HEK293 (cell line): ENCODE results near the gene TRMT1.

Experiments
- CTCF ChIA-PET: fragments of 350-600 bp; formaldehyde crosslinking; extraction: SDS; loops from one replicate; lab custom pipeline; 2021; ENCODE audit warnings: antibody characterized with exemption; lab: Yijun Ruan, JAX
- POLR2A ChIA-PET: fragments of 300-600 bp; formaldehyde crosslinking; extraction: SDS; loops from one replicate; lab custom pipeline; 2020; ENCODE audit warnings: antibody characterized with exemption, inconsistent platforms; lab: Yijun Ruan, JAX
- H3K27ac ChIP-seq: fragments of 200-500 bp; sonication (Bioruptor generic); 2 replicates; pipeline ENCODE4 v1.5.1; 2014; ENCODE audit warnings: low read depth, low read length, control low read depth, inconsistent platforms; ENCODE audit errors: extremely low read depth
- H3K36me3 ChIP-seq, 2 experiments: fragments of 200-500 bp in 1 of 2; sonication (Bioruptor generic) in 1 of 2; 1 replicate in 1 of 2; 2 replicates in 1 of 2; pipeline ENCODE4 v1.5.1; 2014 to 2017; ENCODE audit warnings: inconsistent platforms in 2 of 2, low read length in 2 of 2; ENCODE audit not compliant: control insufficient read depth in 2 of 2, insufficient read depth in 1 of 2
- H3K4me1 ChIP-seq: fragments of 200-500 bp; sonication (Bioruptor generic); 2 replicates; pipeline ENCODE4 v1.5.1; 2014; ENCODE audit warnings: mild to moderate bottlenecking, low read length, inconsistent platforms; ENCODE audit not compliant: control insufficient read depth, insufficient read depth
- H3K4me3 ChIP-seq: 2 replicates; pipeline ENCODE4 v1.5.1; 2011; ENCODE audit warnings: low read depth, mild to moderate bottlenecking, control low read depth, low read length, moderate library complexity
- H3K9me3 ChIP-seq: fragments of 200-500 bp; sonication (Bioruptor generic); 2 replicates; pipeline ENCODE4 v1.5.1; 2014; ENCODE audit warnings: low read depth, low read length, inconsistent platforms; ENCODE audit not compliant: control insufficient read depth, insufficient read depth
- GLIS2 ChIP-seq: fragments of 450-650 bp; formaldehyde crosslinking; IDR thresholded peaks from 2 replicates; pipeline ENCODE4 v1.5.1; 2016; ENCODE audit warnings: missing biosample characterization, missing genetic modification characterization
- MEIS1 ChIP-seq: sonication (generic); formaldehyde crosslinking; IDR thresholded peaks from 2 replicates; pipeline ENCODE4 v1.8.1; 2022; ENCODE audit warnings: missing genetic modification reagents, mild to moderate bottlenecking, borderline replicate concordance
- PBX3 ChIP-seq: sonication (generic); formaldehyde crosslinking; IDR thresholded peaks from 2 replicates; pipeline ENCODE4 v1.8.1; 2022; ENCODE audit warnings: mild to moderate bottlenecking, moderate library complexity, missing genetic modification reagents
- SETDB1 ChIP-seq: IDR thresholded peaks from one replicate; pipeline ENCODE4 v1.6.1; 2017; ENCODE audit warnings: mild to moderate bottlenecking, low read length, moderate library complexity, mixed read lengths; ENCODE audit not compliant: insufficient read length
- SP2 ChIP-seq: fragments of 450-650 bp; formaldehyde crosslinking; IDR thresholded peaks from 2 replicates; pipeline ENCODE4 v1.5.1; 2016; ENCODE audit warnings: missing biosample characterization, missing genetic modification characterization
- SP3 ChIP-seq: fragments of 450-650 bp; formaldehyde crosslinking; IDR thresholded peaks from 2 replicates; pipeline ENCODE4 v1.5.1; 2016; ENCODE audit warnings: missing biosample characterization, missing genetic modification characterization
- ZIC2 ChIP-seq: fragments of 450-650 bp; formaldehyde crosslinking; IDR thresholded peaks from 2 replicates; pipeline ENCODE4 v1.5.1; 2016; ENCODE audit warnings: missing biosample characterization, missing genetic modification characterization
- ZNF175 ChIP-seq: fragments of 450-650 bp; formaldehyde crosslinking; IDR thresholded peaks from 2 replicates; pipeline ENCODE4 v1.5.1; 2016; ENCODE audit warnings: missing biosample characterization, missing genetic modification characterization
- ZNF211 ChIP-seq: fragments of 450-650 bp; formaldehyde crosslinking; IDR thresholded peaks from 2 replicates; pipeline ENCODE4 v1.5.1; 2016; ENCODE audit warnings: low read depth, missing biosample characterization, missing genetic modification characterization
- ZNF221 ChIP-seq: fragments of 450-650 bp; formaldehyde crosslinking; IDR thresholded peaks from 2 replicates; pipeline ENCODE4 v1.5.1; 2017; ENCODE audit warnings: missing biosample characterization, missing genetic modification characterization, borderline replicate concordance
- ZNF521 ChIP-seq: fragments of 450-650 bp; formaldehyde crosslinking; IDR thresholded peaks from 2 replicates; pipeline ENCODE4 v1.5.1; 2017; ENCODE audit warnings: missing biosample characterization, mild to moderate bottlenecking, missing genetic modification characterization
- ZNF530 ChIP-seq: fragments of 450-650 bp; formaldehyde crosslinking; IDR thresholded peaks from 2 replicates; pipeline ENCODE4 v1.5.1; 2016; ENCODE audit warnings: low read depth, missing biosample characterization, missing genetic modification characterization
- ZNF558 ChIP-seq: fragments of 450-650 bp; formaldehyde crosslinking; IDR thresholded peaks from 2 replicates; pipeline ENCODE4 v1.5.1; 2016; ENCODE audit warnings: missing biosample characterization, missing genetic modification characterization
- ZNF610 ChIP-seq: fragments of 450-650 bp; formaldehyde crosslinking; IDR thresholded peaks from 2 replicates; pipeline ENCODE4 v1.5.1; 2016; ENCODE audit warnings: missing biosample characterization, missing genetic modification characterization, borderline replicate concordance
- ZNF626 ChIP-seq: fragments of 450-650 bp; sonication (Bioruptor Pico); formaldehyde crosslinking; IDR thresholded peaks from 2 replicates; pipeline ENCODE4 v1.5.1; 2018; ENCODE audit warnings: missing biosample characterization, missing genetic modification characterization, inconsistent platforms
- ZNF664 ChIP-seq: fragments of 450-650 bp; formaldehyde crosslinking; IDR thresholded peaks from 2 replicates; pipeline ENCODE4 v1.5.1; 2016; ENCODE audit warnings: missing biosample characterization, missing genetic modification characterization
- ZNF677 ChIP-seq: fragments of 450-650 bp; IDR thresholded peaks from 2 replicates; pipeline ENCODE4 v1.5.0; 2018; ENCODE audit warnings: missing biosample characterization, mild to moderate bottlenecking, missing genetic modification characterization, moderate library complexity
- ZNF837 ChIP-seq: fragments of 450-650 bp; formaldehyde crosslinking; IDR thresholded peaks from 2 replicates; pipeline ENCODE4 v1.5.1; 2016; ENCODE audit warnings: missing biosample characterization, missing genetic modification characterization
- TF ChIP-seq, protein P1 (sequence below): fragments of 450-650 bp; formaldehyde crosslinking; IDR thresholded peaks from 2 replicates; pipeline ENCODE4 v1.5.1; 2017; ENCODE audit warnings: missing biosample characterization, missing genetic modification characterization
- TF ChIP-seq, protein P2 (sequence below): fragments of 450-650 bp; formaldehyde crosslinking; IDR thresholded peaks from 2 replicates; pipeline ENCODE4 v1.5.1; 2016; ENCODE audit warnings: missing biosample characterization, missing genetic modification characterization

The TRMT1 gene

GRCh38 chr19:13078897-13079541 lies 37.5 kb downstream of the TRMT1 start (continued):
- no peak for TF ChIP-seq ZNF664 (tag by site-specific recombination)

DNA sequence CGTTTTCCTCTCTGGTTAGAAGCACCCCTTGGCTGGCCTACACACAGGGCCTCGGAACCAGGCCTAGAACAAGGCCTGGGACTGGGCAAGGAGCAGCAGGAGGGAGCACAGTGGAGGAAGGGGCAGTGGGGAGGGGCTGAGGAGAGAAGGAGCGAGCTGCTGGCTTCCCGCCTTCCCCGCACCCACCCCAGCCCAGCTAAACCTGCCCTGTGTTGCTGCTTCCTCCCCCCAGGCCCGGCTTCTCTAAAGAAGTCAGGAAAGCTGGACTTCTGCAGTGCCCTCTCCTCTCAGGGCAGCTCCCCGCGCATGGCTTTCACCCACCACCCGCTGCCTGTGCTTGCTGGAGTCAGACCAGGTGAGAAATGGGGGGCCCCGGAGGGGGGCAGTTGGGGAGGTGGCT lies 38.2 kb downstream of the TRMT1 start:
- CTCF ChIA-PET = interaction anchor here (1.0 to 4.7 kb wide), 8 partner anchors 10 to 113 kb away, joined by 3 to 33 read pairs (median 6); no protein-coding TSS in a partner anchor
- peaks cover 14% of the 10 kb centered on the region for H3K4me1 ChIP-seq
- no peak for TF ChIP-seq SP3 (tag by site-specific recombination)
- no peak for TF ChIP-seq GLIS2 (tag by site-specific recombination)
- no peak for TF ChIP-seq PBX3 (CRISPR knock-in tag)
- TF ChIP-seq ZNF211 = no peak
- no peak for TF ChIP-seq ZNF221 (tag by site-specific recombination)
- no peak for TF ChIP-seq ZNF175 (tag by site-specific recombination)
- no peak for TF ChIP-seq ZNF610 (tag by site-specific recombination)
- TF ChIP-seq, protein P1, sequence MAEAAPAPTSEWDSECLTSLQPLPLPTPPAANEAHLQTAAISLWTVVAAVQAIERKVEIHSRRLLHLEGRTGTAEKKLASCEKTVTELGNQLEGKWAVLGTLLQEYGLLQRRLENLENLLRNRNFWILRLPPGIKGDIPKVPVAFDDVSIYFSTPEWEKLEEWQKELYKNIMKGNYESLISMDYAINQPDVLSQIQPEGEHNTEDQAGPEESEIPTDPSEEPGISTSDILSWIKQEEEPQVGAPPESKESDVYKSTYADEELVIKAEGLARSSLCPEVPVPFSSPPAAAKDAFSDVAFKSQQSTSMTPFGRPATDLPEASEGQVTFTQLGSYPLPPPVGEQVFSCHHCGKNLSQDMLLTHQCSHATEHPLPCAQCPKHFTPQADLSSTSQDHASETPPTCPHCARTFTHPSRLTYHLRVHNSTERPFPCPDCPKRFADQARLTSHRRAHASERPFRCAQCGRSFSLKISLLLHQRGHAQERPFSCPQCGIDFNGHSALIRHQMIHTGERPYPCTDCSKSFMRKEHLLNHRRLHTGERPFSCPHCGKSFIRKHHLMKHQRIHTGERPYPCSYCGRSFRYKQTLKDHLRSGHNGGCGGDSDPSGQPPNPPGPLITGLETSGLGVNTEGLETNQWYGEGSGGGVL = peak; percentile 10; the same call in 1 of the 2 replicates
- TF ChIP-seq, all 188 proteins: peak for 1
- POLR2A ChIA-PET = interaction anchor here (2.1 kb wide), 1 partner anchor 18 kb away, joined by 6 read pairs; no protein-coding TSS in a partner anchor
- Histone ChIP-seq H3K9me3 (no peaks in the 10 kb centered on the region), H3K27ac (peak overlapping the region; percentile 64; the same call in 1 of the 2 replicates), H3K36me3 (no peaks in the 10 kb centered on the region; a peak in 1 of 3 replicates), H3K4me3 (no peak overlapping the region)

GRCh38 chr19:13077240-13077639 lies 39.3 kb downstream of the TRMT1 start:
- ChIA-PET POLR2A (no interaction called here), CTCF (interaction anchor here (1.2 to 4.7 kb wide), 2 partner anchors 9 to 15 kb away, joined by 6 to 33 read pairs; no protein-coding TSS in a partner anchor)
- H3K36me3 ChIP-seq = no peaks in the 10 kb centered on the region; a peak in 1 of 3 replicates
- TF ChIP-seq ZIC2 (peak; percentile 69), SETDB1 (no peak)
- H3K4me1 ChIP-seq = peaks cover 14% of the 10 kb centered on the region
- no peak overlapping the region for H3K27ac ChIP-seq
- no peaks in the 10 kb centered on the region for H3K9me3 ChIP-seq
- H3K4me3 ChIP-seq = no peak overlapping the region

DNA sequence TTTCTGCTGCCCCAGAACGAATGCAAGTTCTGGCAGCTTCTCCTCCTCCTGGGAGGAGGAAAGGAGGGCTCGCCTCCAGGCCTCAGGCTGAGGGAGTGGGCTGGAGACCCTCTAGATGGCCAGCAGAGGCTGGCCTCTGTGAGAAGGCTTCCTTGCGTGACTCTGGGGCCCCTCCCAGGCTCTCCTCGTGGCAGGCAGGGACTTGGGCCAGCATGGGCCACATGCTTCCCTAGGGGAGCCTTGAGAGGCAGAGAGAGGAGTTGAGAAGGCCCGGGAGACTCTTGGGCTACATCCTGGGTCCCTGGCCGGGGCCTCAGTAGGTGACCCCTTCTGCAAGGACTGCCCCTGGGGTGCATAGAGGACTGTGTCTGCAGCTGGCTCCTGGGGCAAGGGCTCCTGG lies 39.8 kb downstream of the TRMT1 start:
- no peak overlapping the region for H3K4me3 ChIP-seq
- no peak overlapping the region for H3K27ac ChIP-seq
- no peaks in the 10 kb centered on the region; a peak in 1 of 3 replicates for H3K36me3 ChIP-seq
- no peaks in the 10 kb centered on the region for H3K9me3 ChIP-seq
- POLR2A ChIA-PET = no interaction called here
- peaks cover 14% of the 10 kb centered on the region for H3K4me1 ChIP-seq
- TF ChIP-seq ZNF558 (tag by site-specific recombination) (no peak), ZNF211 (no peak), ZNF521 (no peak), ZNF626 (no peak), ZNF837 (no peak), SP2 (tag by site-specific recombination) (no peak), ZNF530 (tag by site-specific recombination) (no peak), ZNF677 (no peak), MEIS1 (no peak)
- TF ChIP-seq, protein P2, sequence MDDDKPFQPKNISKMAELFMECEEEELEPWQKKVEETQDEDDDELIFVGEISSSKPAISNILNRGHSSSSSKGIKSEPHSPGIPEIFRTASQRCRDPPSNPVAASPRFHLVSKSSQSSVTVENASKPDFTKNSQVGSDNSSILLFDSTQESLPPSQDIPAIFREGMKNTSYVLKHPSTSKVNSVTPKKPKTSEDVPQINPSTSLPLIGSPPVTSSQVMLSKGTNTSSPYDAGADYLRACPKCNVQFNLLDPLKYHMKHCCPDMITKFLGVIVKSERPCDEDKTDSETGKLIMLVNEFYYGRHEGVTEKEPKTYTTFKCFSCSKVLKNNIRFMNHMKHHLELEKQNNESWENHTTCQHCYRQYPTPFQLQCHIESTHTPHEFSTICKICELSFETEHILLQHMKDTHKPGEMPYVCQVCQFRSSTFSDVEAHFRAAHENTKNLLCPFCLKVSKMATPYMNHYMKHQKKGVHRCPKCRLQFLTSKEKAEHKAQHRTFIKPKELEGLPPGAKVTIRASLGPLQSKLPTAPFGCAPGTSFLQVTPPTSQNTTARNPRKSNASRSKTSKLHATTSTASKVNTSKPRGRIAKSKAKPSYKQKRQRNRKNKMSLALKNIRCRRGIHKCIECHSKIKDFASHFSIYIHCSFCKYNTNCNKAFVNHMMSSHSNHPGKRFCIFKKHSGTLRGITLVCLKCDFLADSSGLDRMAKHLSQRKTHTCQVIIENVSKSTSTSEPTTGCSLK (tag by site-specific recombination) = no peak
- CTCF ChIA-PET = interaction anchor here (0.7 to 4.7 kb wide), 2 partner anchors 15 to 118 kb away, joined by 3 to 33 read pairs; no protein-coding TSS in a partner anchor
